NCI-H82 treated with DMSO at 0.1 percent for 48 hours (cell line): ENCODE results near the gene MRPL1.
"Not testable (repeated sequence)": the region's sequence is repeated elsewhere in the genome, so short reads cannot be mapped to it uniquely, and the experiment has no call there.

Source experiments
- DNase-seq: peaks from one replicate; lab custom pipeline; 2025; ENCODE audit not compliant: unreplicated experiment; lab: John Stamatoyannopoulos, UW

The MRPL1 gene

GRCh38 chr4:77911842-77912450 lies 49.3 kb downstream of the MRPL1 start:
- no peak for DNase-seq

GRCh38 chr4:77913348-77913747 lies 50.7 kb downstream of the MRPL1 start:
- no peak for DNase-seq

GRCh38 chr4:77917075-77917474 lies 54.4 kb downstream of the MRPL1 start:
- no peak for DNase-seq

GRCh38 chr4:77917601-77918000 lies 55.0 kb downstream of the MRPL1 start:
- DNase-seq = no peak

GRCh38 chr4:77920371-77920770 lies 57.7 kb downstream of the MRPL1 start:
- no peak for DNase-seq

- no peak for DNase-seq
Observed at GRCh38 chr4:77921701-77922100, 59.1 kb downstream of the MRPL1 start.

GRCh38 chr4:77922158-77923094 lies 59.8 kb downstream of the MRPL1 start:
- DNase-seq = no peak

- no peak for DNase-seq
Observed at GRCh38 chr4:77927991-77928925, 65.6 kb downstream of the MRPL1 start.

GRCh38 chr4:77930154-77930639 lies 67.6 kb downstream of the MRPL1 start:
- DNase-seq = no peak

GRCh38 chr4:77930876-77931275 lies 68.2 kb downstream of the MRPL1 start:
- DNase-seq = no peak

- no peak for DNase-seq
Observed at GRCh38 chr4:77931452-77932135, 69.0 kb downstream of the MRPL1 start.

- DNase-seq = no peak
Observed at GRCh38 chr4:77938560-77938959, 75.9 kb downstream of the MRPL1 start.

- DNase-seq = not testable (repeated sequence)
Observed at GRCh38 chr4:77945929-77946328, 83.3 kb downstream of the MRPL1 start.

GRCh38 chr4:77950203-77950602 lies 87.6 kb downstream of the MRPL1 start:
- DNase-seq = no peak

GRCh38 chr4:77952457-77952856 lies 89.8 kb downstream of the MRPL1 start:
- no peak for DNase-seq

GRCh38 chr4:77954690-77955089 lies 92.1 kb downstream of the MRPL1 start:
- no peak for DNase-seq

- no peak for DNase-seq
Observed at GRCh38 chr4:77956917-77957316, 94.3 kb downstream of the MRPL1 start.

- no peak for DNase-seq
Observed at GRCh38 chr4:77958897-77959296, 96.3 kb downstream of the MRPL1 start.

- peak; percentile 41 for DNase-seq
Observed at GRCh38 chr4:77959566-77960338, 97.1 kb downstream of the MRPL1 start.

- DNase-seq = no peak
Observed at GRCh38 chr4:77960367-77960766, 97.7 kb downstream of the MRPL1 start.
